Tibial nerve (tissue), 4 donors: Measurements from ENCODE around the gene ZBED6. TPM values are rescaled to one million over a fixed set of nuclear protein-coding genes. Genes with fewer than 3 reads are reported as not detected.

ENCODE experiments used
- DNase-seq, 2 donors: peaks; one replicate each; pipeline ENCODE4 v3.0.0-alpha.2; 2019; ENCODE audit warnings: low spot score in 2 of 2
- H3K27ac ChIP-seq, 4 donors: fragments of 200-600 bp; sonication (generic) in 3 of 4; one replicate each; pipeline ENCODE4 v1.5.1; 2017 to 2019; ENCODE audit warnings: mild to moderate bottlenecking in 1 of 4
- H3K27me3 ChIP-seq, 2 donors: fragments of 200-600 bp; sonication (generic) in 1 of 2; one replicate each; pipeline versions ENCODE4 v1.5.1 to v1.6.0; 2017 to 2019
- H3K36me3 ChIP-seq, 3 donors: fragments of 200-600 bp; sonication (generic); one replicate each; pipeline ENCODE4 v1.5.1; 2018 to 2019
- H3K4me1 ChIP-seq, 4 donors: fragments of 200-600 bp; sonication (generic) in 3 of 4; one replicate each; pipeline ENCODE4 v1.5.1; 2017 to 2019
- H3K4me3 ChIP-seq, 4 donors: fragments of 200-600 bp; sonication (generic) in 3 of 4; one replicate each; pipeline ENCODE4 v1.5.1; 2017 to 2019; ENCODE audit warnings: mild to moderate bottlenecking in 1 of 4, moderate library complexity in 1 of 4
- H3K9me3 ChIP-seq, 4 donors: fragments of 200-600 bp; sonication (generic) in 3 of 4; one replicate each; pipeline ENCODE4 v1.5.1; 2017 to 2019
- EP300 ChIP-seq, 2 donors: sonication (generic); formaldehyde crosslinking; IDR thresholded peaks; one replicate each; pipeline ENCODE4 v1.6.1; 2017; ENCODE audit warnings: antibody characterized with exemption in 2 of 2, mild to moderate bottlenecking in 1 of 2
- POLR2A ChIP-seq, 2 donors: fragments of 450-650 bp; IDR thresholded peaks; one replicate each; pipeline ENCODE4 v1.6.1; 2017; ENCODE audit warnings: antibody characterized with exemption in 2 of 2, mild to moderate bottlenecking in 2 of 2, moderate library complexity in 2 of 2
- WGBS, 2 donors: methylation state at CpG; one replicate each; pipeline ENCODE4 v1.1.5; 2018; 5-methylcytosine and 5-hydroxymethylcytosine counted together
- total RNA-seq, 4 donors: library from RNA; depleted of rRNA; stranded (reverse); fragments of >200 nt; gene quantifications; one replicate each; pipeline ENCODE4 v1.1.0, GENCODE V29; 2016
- TF ChIP-seq, protein P1 (sequence below), 5 experiments: fragments of 200-600 bp in 3 of 5; fragments of 450-650 bp in 2 of 5; sonication (generic) in 3 of 5; IDR thresholded peaks; one replicate each; pipeline ENCODE4 v1.5.1; 2016 to 2019; ENCODE audit warnings: antibody characterized with exemption in 5 of 5, mild to moderate bottlenecking in 3 of 5, moderate library complexity in 2 of 5

The ZBED6 gene
- total RNA-seq, 4 donors from 2014 or later = 21.4 to 31.4 (median 24.7) TPM

DNA sequence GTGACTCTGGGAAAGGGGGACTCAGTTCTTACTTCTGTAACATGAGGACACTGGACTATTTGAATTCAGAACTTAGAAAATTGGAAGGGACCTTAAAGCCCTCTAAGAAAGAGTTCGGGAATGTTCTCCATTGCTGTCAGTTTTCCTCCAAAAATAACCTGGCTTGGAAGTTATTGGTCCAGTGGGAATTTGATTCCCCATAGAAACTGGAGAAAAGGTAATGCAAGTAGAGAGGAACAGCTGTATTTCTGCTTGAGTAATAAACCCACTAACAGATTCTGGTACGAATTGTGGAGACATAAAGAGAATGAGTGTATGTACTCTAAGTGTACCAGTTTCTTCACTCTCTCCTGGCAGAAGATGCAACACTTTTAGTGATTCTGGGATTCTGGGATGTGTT is 1.8 kb downstream of the ZBED6 start:
- DNase-seq = no peak
- peaks cover 0 to 63% (median 48%) of the 10 kb centered on the region in 4 donors for H3K4me1 ChIP-seq
- no peaks in the 10 kb centered on the region for H3K27me3 ChIP-seq
- 51 to 62% methylated on average over 2 of the region's 2 CpGs for WGBS, 2 donors
- no peaks in the 10 kb centered on the region for H3K9me3 ChIP-seq
- TF ChIP-seq POLR2A (IDR thresholded peaks at IDR 0.05) (no peak), EP300 (IDR thresholded peaks at IDR 0.05) (no peak)
- TF ChIP-seq, protein P1, sequence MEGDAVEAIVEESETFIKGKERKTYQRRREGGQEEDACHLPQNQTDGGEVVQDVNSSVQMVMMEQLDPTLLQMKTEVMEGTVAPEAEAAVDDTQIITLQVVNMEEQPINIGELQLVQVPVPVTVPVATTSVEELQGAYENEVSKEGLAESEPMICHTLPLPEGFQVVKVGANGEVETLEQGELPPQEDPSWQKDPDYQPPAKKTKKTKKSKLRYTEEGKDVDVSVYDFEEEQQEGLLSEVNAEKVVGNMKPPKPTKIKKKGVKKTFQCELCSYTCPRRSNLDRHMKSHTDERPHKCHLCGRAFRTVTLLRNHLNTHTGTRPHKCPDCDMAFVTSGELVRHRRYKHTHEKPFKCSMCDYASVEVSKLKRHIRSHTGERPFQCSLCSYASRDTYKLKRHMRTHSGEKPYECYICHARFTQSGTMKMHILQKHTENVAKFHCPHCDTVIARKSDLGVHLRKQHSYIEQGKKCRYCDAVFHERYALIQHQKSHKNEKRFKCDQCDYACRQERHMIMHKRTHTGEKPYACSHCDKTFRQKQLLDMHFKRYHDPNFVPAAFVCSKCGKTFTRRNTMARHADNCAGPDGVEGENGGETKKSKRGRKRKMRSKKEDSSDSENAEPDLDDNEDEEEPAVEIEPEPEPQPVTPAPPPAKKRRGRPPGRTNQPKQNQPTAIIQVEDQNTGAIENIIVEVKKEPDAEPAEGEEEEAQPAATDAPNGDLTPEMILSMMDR (IDR thresholded peaks at IDR 0.05) = no peak
- no peaks in the 10 kb centered on the region for H3K36me3 ChIP-seq
- H3K4me3 ChIP-seq = peak overlapping the region in 2 of 4 donors; percentile 81 to 91
- H3K27ac ChIP-seq = peak overlapping the region in 1 of 4 donors; percentile 98

DNA sequence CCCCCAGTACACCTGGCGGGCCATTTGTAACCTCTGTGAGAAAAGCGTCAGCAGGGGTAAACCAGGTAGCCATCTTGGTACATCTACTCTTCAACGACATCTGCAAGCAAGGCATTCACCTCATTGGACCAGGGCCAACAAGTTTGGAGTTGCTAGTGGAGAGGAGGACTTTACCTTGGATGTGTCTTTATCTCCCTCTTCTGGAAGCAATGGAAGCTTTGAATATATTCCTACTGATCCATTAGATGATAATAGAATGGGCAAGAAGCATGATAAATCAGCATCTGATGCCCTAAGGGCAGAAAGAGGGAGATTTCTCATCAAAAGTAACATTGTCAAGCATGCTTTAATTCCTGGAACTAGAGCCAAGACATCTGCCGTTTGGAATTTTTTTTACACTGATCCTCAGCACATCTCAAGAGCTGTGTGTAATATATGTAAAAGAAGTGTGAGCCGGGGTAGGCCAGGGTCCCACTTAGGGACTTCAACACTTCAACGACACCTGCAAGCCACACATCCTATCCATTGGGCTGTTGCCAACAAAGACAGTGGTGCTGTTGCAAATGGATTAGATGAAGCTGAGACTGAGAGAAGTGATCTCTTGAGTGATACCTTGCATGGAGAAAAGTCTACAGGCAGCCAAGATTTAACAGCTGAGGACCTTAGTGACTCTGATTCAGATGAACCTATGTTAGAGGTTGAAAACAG is 2.7 kb downstream of the ZBED6 start:
- Histone ChIP-seq H3K9me3 (no peaks in the 10 kb centered on the region), H3K36me3 (peaks cover 0 to 2% (median 0%) of the 10 kb centered on the region in 3 donors), H3K4me3 (no peak overlapping the region), H3K27ac (no peak overlapping the region), H3K4me1 (peaks cover 0 to 69% (median 49%) of the 10 kb centered on the region in 4 donors), H3K27me3 (no peaks in the 10 kb centered on the region)
- 69 to 72% methylated on average over 6 of the region's 6 CpGs for whole genome bisulfite sequencing, 2 donors
- TF ChIP-seq POLR2A (IDR thresholded peaks at IDR 0.05) (no peak), EP300 (IDR thresholded peaks at IDR 0.05) (no peak)
- TF ChIP-seq, protein P1 (IDR thresholded peaks at IDR 0.05) = no peak
- DNase-seq = peak in 1 of 2 donors; percentile 17

DNA sequence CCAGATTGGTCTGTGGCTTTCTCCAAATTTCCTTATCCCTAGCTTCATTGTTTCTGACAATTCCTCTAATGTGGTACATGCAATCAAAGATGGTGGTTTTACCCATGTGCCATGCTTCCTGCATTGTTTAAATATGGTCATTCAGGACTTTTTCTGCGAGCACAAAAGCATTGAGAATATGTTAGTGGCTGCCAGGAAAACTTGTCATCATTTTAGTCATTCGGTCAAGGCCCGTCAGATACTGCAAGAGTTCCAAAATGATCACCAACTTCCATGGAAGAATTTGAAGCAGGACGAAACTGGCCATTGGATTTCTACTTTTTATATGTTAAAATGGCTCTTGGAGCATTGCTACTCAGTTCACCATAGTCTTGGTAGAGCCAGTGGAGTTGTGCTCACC is 3.7 kb downstream of the ZBED6 start:
- 79 to 86% methylated on average over 4 of the region's 4 CpGs for WGBS, 2 donors
- TF ChIP-seq POLR2A (IDR thresholded peaks at IDR 0.05) (no peak), EP300 (IDR thresholded peaks at IDR 0.05) (no peak)
- TF ChIP-seq, protein P1 (IDR thresholded peaks at IDR 0.05) = no peak
- no peaks in the 10 kb centered on the region for H3K27me3 ChIP-seq
- H3K36me3 ChIP-seq = peaks cover 0 to 13% (median 0%) of the 10 kb centered on the region in 3 donors
- H3K4me3 ChIP-seq = no peak overlapping the region
- peaks cover 0 to 77% (median 49%) of the 10 kb centered on the region in 4 donors for H3K4me1 ChIP-seq
- no peak overlapping the region for H3K27ac ChIP-seq
- no peak for DNase-seq
- H3K9me3 ChIP-seq = no peaks in the 10 kb centered on the region

DNA sequence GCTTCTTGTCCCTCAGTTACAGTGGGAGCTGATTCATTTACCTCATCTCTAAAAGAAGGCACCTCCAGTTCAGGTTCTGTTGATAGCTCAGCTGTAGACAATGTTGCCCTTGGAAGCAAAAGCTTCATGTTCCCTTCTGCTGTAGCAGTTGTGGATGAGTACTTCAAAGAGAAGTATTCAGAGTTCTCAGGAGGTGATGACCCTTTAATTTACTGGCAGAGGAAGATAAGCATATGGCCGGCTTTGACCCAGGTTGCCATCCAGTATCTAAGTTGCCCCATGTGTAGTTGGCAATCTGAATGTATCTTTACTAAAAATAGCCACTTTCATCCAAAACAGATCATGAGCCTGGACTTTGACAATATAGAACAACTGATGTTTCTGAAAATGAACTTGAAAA is 4.5 kb downstream of the ZBED6 start:
- Histone ChIP-seq H3K27me3 (no peaks in the 10 kb centered on the region), H3K9me3 (no peaks in the 10 kb centered on the region), H3K27ac (no peak overlapping the region), H3K36me3 (peaks cover 0 to 17% (median 0%) of the 10 kb centered on the region in 3 donors), H3K4me1 (peaks cover 0 to 73% (median 48%) of the 10 kb centered on the region in 4 donors), H3K4me3 (no peak overlapping the region)
- TF ChIP-seq POLR2A (IDR thresholded peaks at IDR 0.05) (no peak), EP300 (IDR thresholded peaks at IDR 0.05) (no peak)
- TF ChIP-seq, protein P1 (IDR thresholded peaks at IDR 0.05) = no peak
- no peak for DNase-seq
- 39 to 50% methylated on average over 1 of the region's 1 CpG for WGBS, 2 donors

DNA sequence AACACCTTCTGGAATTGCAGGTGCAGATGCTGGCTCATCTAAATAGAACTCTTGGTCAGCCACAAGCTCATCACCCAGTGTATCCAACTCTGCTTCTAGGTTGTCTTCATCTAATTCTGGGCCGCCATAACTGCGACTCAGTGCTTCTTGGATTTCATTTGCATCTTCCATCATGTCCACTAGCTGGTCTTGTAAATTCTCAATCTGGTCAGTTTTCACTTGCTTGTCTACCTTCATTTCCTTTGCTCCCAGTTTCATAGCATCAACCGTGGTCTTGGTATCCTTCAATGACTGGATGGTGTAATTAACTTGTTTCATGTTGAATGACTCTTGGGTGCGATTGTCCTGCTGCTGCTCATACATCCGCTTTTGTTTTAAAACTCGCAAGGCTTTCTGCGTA is 10.3 kb downstream of the ZBED6 start:
- DNase-seq = no peak
- Histone ChIP-seq H3K27ac (no peak overlapping the region), H3K4me3 (no peak overlapping the region), H3K9me3 (no peaks in the 10 kb centered on the region), H3K4me1 (peaks cover 0 to 59% (median 19%) of the 10 kb centered on the region in 4 donors), H3K27me3 (no peaks in the 10 kb centered on the region), H3K36me3 (peaks cover 0 to 39% (median 6%) of the 10 kb centered on the region in 3 donors)
- TF ChIP-seq, protein P1 (IDR thresholded peaks at IDR 0.05) = no peak
- TF ChIP-seq POLR2A (IDR thresholded peaks at IDR 0.05) (no peak), EP300 (IDR thresholded peaks at IDR 0.05) (no peak)
- WGBS, 2 donors = 98% methylated on average over 7 of the region's 7 CpGs
